GM12864 (cell line): ENCODE measurements around the gene DTYMK.

Experiments used
- DNase-seq: peaks from one replicate; pipeline ENCODE4 v3.0.0-alpha.2; 2011; ENCODE audit warnings: low read depth
- H3K4me3 ChIP-seq: 2 replicates; pipeline ENCODE4 v1.5.1; 2011; ENCODE audit warnings: mild to moderate bottlenecking, low read depth, low read length, control low read depth
- TF ChIP-seq, protein P1 (sequence below): IDR thresholded peaks from 2 replicates; pipeline ENCODE4 v1.5.1; 2011; ENCODE audit warnings: low read depth, mild to moderate bottlenecking, moderate library complexity, low read length, control low read depth, inconsistent platforms; ENCODE audit errors: missing control alignments

Gene DTYMK

DNA sequence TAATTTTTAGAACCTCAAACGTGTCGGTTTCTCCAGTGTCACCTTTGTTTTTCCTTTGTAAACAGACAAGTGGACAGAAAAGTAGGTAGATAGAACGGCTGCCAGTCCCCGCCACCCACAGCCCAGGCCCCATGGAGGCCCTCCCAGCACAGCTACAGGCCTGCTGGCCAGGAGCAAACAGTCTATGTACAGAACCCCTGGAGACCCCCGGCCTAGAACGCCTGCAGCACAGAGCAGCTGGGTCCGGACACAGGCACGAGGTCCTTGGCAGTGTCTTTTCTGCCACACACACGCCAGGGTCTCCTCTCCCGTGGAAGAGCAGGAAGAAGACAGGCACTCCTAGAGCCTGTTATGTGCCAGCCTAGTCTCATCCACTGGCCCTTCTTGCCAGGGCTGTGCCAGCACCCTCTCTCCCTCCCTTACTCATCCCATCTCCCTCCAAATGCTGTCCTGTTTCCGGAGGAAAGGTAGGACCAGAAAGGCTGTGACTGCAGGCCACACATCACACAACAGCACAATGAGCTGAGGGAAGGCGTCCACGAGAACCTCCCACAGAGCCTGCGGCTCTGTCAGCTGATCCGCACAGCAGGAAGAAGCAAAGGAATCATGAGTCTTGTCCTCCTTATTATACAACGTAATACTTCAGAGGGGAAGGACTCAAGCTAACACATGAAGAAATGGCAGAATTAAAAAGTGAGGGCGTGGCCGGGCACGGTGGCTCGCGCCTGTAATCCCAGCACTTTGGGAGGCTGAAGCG, 7.7 kb downstream of the DTYMK start:
- TF ChIP-seq, protein P1, sequence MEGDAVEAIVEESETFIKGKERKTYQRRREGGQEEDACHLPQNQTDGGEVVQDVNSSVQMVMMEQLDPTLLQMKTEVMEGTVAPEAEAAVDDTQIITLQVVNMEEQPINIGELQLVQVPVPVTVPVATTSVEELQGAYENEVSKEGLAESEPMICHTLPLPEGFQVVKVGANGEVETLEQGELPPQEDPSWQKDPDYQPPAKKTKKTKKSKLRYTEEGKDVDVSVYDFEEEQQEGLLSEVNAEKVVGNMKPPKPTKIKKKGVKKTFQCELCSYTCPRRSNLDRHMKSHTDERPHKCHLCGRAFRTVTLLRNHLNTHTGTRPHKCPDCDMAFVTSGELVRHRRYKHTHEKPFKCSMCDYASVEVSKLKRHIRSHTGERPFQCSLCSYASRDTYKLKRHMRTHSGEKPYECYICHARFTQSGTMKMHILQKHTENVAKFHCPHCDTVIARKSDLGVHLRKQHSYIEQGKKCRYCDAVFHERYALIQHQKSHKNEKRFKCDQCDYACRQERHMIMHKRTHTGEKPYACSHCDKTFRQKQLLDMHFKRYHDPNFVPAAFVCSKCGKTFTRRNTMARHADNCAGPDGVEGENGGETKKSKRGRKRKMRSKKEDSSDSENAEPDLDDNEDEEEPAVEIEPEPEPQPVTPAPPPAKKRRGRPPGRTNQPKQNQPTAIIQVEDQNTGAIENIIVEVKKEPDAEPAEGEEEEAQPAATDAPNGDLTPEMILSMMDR: no peak
- DNase-seq: no peak
- H3K4me3 ChIP-seq: no peak overlapping the region

- TF ChIP-seq, protein P1: no peak
- DNase-seq: no peak
- no peak overlapping the region for H3K4me3 ChIP-seq
Measured at GRCh38 chr2:241678307-241678706, 8.3 kb downstream of the DTYMK start.

DNA sequence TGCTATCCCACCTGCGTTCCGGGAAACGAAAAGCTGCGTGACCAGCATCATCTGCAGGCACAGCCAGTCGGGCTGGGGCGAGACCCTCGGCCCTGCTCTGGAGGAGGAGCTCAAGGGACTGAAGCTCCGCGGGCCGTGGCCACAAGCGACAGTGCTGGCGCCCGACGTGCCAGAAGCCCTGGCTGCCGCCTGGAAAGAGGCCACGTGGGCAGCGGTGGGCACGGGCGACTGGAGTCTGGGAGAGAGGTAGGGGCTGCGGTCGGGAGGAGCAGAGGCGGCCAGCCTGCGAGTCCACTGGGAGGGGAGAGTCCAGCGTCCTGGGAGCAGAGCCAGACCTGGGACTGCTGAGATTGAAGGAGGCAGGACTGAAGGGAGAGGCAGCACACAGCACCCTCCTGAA, 9.2 kb downstream of the DTYMK start:
- TF ChIP-seq, protein P1: no peak
- H3K4me3 ChIP-seq: no peak overlapping the region
- no peak for DNase-seq

- no peak overlapping the region for H3K4me3 ChIP-seq
- DNase-seq: no peak
- TF ChIP-seq, protein P1: no peak
Measured at GRCh38 chr2:241676665-241677064, 9.9 kb downstream of the DTYMK start.

GRCh38 chr2:241675885-241676284, 10.7 kb downstream of the DTYMK start:
- TF ChIP-seq, protein P1: no peak
- DNase-seq: no peak

GRCh38 chr2:241673797-241674725, 12.6 kb downstream of the DTYMK start:
- TF ChIP-seq, protein P1: no peak
- DNase-seq: no peak
- H3K4me3 ChIP-seq: no peak overlapping the region

More at GRCh38 chr2:241675885-241676284, 10.7 kb downstream of the DTYMK start:
- no peak overlapping the region for H3K4me3 ChIP-seq
